ENCODE measurements around the gene CLRN2.
A peak's percentile ranks its signal among the peaks of the same experiment; 100 is the strongest.

The CLRN2 gene, protein sequence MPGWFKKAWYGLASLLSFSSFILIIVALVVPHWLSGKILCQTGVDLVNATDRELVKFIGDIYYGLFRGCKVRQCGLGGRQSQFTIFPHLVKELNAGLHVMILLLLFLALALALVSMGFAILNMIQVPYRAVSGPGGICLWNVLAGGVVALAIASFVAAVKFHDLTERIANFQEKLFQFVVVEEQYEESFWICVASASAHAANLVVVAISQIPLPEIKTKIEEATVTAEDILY

DNA sequence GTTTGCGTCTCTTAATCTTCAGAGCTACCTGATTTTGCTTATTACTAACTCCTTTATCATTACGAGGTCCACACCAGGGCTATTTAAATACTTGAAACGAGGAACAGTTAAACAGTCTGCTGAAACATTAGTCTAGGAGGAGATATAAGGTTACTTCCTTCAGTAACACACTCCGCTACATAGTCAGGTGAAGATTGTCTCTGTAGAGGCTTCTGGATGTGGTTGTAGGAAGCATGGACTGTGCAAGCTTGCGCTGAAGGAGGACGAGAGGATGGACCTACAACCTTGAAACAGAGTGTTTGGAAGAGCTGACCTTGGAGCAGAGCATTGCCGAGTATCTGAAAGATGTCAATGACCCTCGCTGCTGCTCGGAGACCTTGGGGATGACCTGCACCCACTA, at the start of gene CLRN2:
CLRN2 (plus strand) TSS at position 301 of the 400 bp plus-strand sequence. CDS start 102 bp downstream, outside the sequence.
- H3K27ac Mint-ChIP-seq = no peak within 1 kb of the TSS
- H3K36me3 Mint-ChIP-seq = peaks cover 3% of the 10 kb centered on the region
- ATAC-seq = no peak
- no peak within 1 kb of the TSS for H3K4me3 Mint-ChIP-seq
- no peaks in the 10 kb centered on the region for H3K9me3 Mint-ChIP-seq
- peaks cover 29% of the 10 kb centered on the region for H3K4me1 Mint-ChIP-seq
- H3K27me3 Mint-ChIP-seq = peaks cover 14% of the 10 kb centered on the region

DNA sequence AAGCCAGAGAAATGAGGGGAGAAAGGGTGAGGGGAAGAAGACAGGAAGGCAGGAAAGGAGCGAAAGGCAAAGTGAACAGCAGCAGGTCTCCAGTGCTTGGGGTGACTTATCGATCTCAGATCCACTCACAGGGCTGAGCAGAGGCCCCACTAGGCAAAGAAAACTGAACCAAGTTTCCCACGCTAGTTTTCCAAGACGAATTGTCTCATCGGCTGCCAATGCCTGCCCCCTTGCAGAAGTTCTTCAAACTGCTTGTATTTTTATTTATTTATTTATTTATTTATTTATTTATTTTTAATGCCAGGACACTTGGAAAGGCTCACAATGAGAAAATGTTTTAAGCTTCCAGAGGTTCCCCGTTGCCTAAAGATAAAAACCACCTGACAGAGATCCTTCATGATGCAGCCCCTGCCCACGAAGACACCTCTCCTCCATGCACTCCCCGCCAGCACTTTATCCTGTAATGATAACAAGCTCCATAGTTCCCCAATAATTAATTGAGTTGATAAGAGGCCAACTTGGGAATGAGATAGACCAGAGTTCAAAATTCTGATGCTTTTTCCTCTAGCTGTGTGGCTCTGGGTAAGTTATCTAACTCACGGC, 46.2 kb upstream of the CLRN2 start:
- H3K27me3 Mint-ChIP-seq = no peaks in the 10 kb centered on the region
- H3K27ac Mint-ChIP-seq = no peak overlapping the region
- peaks cover 9% of the 10 kb centered on the region for H3K4me1 Mint-ChIP-seq
- peaks cover 30% of the 10 kb centered on the region for H3K36me3 Mint-ChIP-seq
- no peak for ATAC-seq
- no peaks in the 10 kb centered on the region for H3K9me3 Mint-ChIP-seq
- H3K4me3 Mint-ChIP-seq = no peak overlapping the region

DNA sequence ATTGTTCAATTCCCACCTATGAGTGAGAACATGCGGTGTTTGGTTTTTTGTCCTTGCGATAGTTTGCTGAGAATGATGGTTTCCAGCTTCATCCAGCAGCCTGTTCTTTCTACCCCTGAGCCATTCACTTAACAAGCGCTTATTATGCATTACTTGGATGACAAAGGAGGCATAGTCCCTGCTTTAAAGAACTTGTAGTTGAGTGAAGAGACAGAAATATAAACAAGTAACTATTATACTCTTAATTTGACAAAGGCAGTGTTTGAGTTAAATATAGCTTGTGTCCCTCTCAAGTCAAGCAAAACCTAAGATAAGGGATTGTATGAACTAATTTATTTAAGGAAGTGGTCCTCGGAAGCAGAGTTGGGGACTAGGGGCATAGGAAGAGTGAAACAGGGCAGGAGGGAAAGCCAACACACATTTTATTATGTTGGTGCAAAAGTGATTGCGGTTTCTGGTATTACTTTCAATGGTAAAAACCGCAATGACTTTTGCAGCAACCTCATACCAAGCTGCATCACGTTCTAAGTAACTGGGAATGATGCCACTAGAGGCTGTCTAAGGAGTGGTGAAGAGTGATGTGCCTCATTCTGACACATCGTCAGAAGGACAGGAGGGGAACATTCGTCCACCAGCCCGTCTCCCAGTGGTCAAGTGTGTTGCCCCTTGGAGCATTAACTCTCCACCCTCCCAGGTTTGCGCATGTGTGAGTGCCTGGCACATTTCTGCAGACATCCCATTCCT, 44.9 kb upstream of the CLRN2 start:
- Mint-ChIP-seq H3K36me3 (peaks cover 25% of the 10 kb centered on the region), H3K4me1 (peaks cover 9% of the 10 kb centered on the region), H3K4me3 (no peak overlapping the region), H3K27ac (no peak overlapping the region), H3K9me3 (no peaks in the 10 kb centered on the region), H3K27me3 (no peaks in the 10 kb centered on the region)
- ATAC-seq = no peak

DNA sequence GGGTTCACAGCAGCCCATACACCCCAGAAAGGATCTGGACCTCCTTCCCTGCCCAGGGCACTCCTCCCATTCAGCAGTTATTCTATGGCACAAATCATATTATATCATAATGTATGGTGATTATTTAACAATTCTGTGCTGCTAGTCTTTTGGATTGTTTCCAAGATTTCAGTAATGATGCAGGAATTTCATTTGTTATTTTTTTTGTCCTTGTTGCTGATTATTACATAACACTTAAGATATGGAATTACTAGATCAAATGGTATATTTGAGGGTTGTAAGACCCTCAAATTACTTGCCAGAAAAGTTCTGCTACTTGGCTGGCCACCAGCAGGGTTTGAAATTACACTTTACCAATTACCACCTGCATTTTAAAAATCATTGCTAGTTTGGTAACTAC, 39.5 kb upstream of the CLRN2 start:
- Mint-ChIP-seq H3K9me3 (no peaks in the 10 kb centered on the region), H3K36me3 (peaks cover 36% of the 10 kb centered on the region), H3K4me1 (peaks cover 20% of the 10 kb centered on the region), H3K4me3 (no peak overlapping the region), H3K27me3 (no peaks in the 10 kb centered on the region), H3K27ac (no peak overlapping the region)
- ATAC-seq = no peak

DNA sequence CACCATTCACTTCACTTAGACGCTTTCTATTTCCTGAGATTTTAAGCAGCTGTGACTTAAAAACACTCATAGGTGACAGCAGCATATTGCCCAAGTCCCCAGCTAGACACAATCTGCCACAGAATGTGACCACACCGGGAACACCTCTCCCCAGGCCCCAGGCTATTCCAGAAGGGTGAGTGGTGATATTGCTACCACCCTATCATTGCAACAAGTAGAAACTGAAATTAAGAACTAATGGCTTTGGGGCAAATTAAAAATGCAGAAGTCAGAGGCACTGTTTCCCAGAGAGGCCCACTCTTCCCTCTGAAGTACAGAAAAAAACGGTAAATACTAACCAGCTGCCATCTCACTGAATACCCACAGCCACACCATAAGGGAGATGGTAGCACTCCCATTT, 38.1 kb upstream of the CLRN2 start:
- Mint-ChIP-seq H3K27me3 (no peaks in the 10 kb centered on the region), H3K4me3 (no peak overlapping the region), H3K4me1 (peaks cover 20% of the 10 kb centered on the region), H3K36me3 (peaks cover 25% of the 10 kb centered on the region), H3K9me3 (no peaks in the 10 kb centered on the region), H3K27ac (no peak overlapping the region)
- no peak for ATAC-seq

DNA sequence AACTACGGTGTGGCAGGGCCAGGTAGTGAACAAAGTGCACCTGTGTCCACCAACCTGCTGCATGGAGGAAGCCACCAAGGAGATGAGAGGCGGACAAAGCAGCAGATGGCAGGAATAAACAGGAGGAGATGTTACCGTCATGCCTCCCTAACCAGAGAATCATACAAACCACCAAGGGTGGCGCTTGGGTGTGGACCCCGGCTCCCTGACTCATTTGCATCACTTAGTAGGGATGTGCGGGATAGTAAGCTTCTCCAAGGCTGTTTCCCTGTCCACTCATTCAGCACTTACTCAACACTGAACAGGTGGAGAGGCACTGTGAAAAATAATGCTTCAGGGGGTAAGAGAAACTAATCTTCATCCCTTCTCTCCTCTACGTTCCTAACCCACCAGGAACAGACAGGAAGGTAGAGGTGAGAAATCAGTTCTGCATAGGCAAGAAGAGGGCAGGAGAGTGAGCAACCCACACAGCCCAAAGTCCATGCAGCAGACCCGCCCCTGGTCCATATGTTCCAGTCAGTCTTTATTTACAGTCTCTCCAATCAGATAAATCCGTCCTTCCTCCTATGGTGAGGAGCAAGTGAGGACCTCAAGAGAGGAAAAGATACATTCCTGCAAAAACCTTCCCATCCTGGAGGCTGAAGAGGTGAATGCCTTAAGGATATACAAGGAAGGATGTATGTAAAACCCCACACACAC, 37.0 kb upstream of the CLRN2 start:
- no peak overlapping the region for H3K4me3 Mint-ChIP-seq

DNA sequence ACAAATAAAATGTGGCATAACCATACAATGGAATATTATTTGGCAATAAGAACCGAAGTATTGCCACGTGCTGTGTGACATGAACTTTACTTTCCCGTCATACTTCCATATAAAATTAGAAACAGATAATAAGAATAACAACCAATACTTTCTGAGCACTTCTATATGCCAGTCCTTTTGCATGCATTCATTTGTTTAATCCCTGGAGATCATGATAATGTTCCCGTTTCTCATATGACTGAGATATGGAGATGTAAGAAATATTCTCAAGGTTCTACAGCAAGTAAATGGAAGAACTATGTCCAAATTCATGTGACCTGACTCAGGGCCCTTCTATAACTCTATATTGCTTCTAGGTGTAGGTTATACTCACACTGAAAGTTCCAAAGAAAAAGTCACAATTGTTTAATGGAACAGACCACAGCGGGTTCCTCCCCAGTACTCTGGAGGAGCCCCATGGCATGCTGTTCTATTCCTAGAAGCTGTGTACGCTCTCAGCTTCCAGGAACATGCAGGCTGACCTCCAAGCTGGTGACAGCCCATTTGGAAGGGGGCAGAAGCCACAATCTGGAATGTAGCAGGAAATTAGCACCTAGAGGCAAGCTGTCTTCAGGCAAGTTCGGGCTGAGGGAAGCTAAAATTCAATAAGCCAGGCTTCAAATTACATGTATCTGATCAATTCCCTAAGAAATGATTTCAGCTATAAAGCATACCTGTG, 34.6 kb upstream of the CLRN2 start:
- Mint-ChIP-seq H3K4me1 (peaks cover 11% of the 10 kb centered on the region), H3K9me3 (peaks cover 2% of the 10 kb centered on the region), H3K27ac (no peak overlapping the region), H3K4me3 (no peak overlapping the region), H3K27me3 (no peaks in the 10 kb centered on the region), H3K36me3 (peaks cover 26% of the 10 kb centered on the region)
- no peak for ATAC-seq

More for the DNA sequence above, 37.0 kb upstream of the CLRN2 start:
- H3K27ac Mint-ChIP-seq = no peak overlapping the region
- peaks cover 15% of the 10 kb centered on the region for H3K4me1 Mint-ChIP-seq
- no peaks in the 10 kb centered on the region for H3K9me3 Mint-ChIP-seq
- H3K27me3 Mint-ChIP-seq = no peaks in the 10 kb centered on the region
- peaks cover 25% of the 10 kb centered on the region for H3K36me3 Mint-ChIP-seq
- no peak for ATAC-seq

DNA sequence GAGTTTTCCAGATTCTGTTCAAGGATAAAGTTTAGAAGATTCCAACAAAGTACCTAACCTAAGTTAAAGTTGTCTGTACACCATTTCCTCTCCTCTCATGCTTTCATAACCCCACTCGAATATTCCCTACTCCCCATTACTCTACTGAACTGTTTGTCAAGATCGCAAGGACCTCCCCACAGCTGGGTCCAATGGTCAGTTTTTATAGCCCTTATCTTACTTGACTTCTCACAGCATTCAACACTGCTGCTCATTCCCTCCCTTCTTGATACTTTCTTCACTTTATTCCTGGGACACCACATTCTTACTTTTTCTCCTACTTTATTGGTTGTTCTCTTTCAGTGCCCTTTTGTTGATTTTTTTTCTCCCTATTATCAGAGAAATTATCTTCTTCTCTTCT, 34.0 kb upstream of the CLRN2 start:
- no peak for ATAC-seq
- Mint-ChIP-seq H3K4me3 (no peak overlapping the region), H3K27me3 (no peaks in the 10 kb centered on the region), H3K27ac (no peak overlapping the region), H3K9me3 (peaks cover 2% of the 10 kb centered on the region), H3K4me1 (peaks cover 11% of the 10 kb centered on the region), H3K36me3 (peaks cover 30% of the 10 kb centered on the region)

DNA sequence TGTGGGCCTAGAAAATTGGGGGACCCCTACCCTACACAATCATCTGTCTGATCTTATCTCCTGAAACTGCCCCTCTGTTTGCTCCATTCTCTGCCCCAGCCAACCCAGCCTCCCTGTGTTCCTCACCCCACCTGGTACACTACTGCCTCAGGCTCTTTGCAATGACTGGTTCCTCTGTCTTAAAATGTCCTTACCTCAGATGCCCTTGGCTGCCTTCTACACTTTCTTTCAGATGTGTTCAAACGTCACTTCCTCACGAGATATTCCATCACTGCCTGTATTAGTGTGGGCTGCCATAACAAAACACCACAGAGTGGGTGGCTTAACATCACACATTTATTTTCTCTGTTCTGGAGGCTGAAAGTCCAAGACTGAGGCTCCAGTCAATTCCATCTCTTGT, 32.2 kb upstream of the CLRN2 start:
- ATAC-seq = no peak
- Mint-ChIP-seq H3K4me1 (no peaks in the 10 kb centered on the region), H3K36me3 (peaks cover 21% of the 10 kb centered on the region), H3K9me3 (peaks cover 2% of the 10 kb centered on the region), H3K4me3 (no peak overlapping the region), H3K27me3 (no peaks in the 10 kb centered on the region), H3K27ac (no peak overlapping the region)

DNA sequence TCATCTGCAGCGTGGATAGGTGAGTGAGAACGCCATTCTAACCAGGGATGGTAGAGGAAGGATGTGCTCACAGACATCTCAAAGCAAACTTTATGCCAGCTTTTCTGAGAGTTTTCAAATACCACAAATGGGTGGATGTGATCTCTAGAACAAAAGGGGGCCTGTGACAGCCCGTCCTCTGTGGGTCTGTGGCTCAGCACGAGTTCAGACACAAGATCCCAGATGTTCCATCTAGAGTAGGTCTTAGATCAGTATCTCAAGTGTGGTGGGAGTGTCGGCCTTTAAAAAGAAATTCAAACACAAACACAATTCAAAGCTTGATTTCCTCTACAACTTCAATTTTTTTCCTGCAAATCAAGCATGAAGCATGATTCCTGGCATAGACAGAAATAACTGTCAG, 25.8 kb upstream of the CLRN2 start:
- no peak overlapping the region for H3K27ac Mint-ChIP-seq
- peaks cover 67% of the 10 kb centered on the region for H3K36me3 Mint-ChIP-seq
- no peak overlapping the region for H3K4me3 Mint-ChIP-seq
- H3K9me3 Mint-ChIP-seq = no peaks in the 10 kb centered on the region
- peaks cover 11% of the 10 kb centered on the region for H3K4me1 Mint-ChIP-seq
- no peaks in the 10 kb centered on the region for H3K27me3 Mint-ChIP-seq
- ATAC-seq = no peak

DNA sequence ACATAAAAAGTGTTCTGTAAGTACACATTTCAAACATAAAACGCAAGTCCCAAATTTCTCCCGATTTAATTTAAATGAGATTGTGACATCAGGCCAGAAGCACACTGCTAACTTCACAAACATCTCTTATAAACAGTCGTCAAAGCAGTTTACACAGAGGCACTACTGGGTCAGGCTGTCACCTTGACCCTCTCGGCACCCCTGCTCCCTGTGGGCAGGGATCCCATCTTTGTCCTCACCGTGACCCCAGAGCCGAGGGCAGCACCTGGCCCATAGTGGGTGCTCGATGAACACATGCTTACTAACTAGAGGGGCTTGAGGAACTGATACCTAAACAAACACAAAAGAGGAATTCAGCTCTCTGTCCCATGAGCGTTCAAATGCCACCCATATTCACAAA, 25.2 kb upstream of the CLRN2 start:
- H3K4me1 Mint-ChIP-seq = peaks cover 17% of the 10 kb centered on the region
- no peaks in the 10 kb centered on the region for H3K9me3 Mint-ChIP-seq
- peaks cover 71% of the 10 kb centered on the region for H3K36me3 Mint-ChIP-seq
- ATAC-seq = peak; percentile 45
- H3K27me3 Mint-ChIP-seq = no peaks in the 10 kb centered on the region
- no peak overlapping the region for H3K4me3 Mint-ChIP-seq
- no peak overlapping the region for H3K27ac Mint-ChIP-seq

DNA sequence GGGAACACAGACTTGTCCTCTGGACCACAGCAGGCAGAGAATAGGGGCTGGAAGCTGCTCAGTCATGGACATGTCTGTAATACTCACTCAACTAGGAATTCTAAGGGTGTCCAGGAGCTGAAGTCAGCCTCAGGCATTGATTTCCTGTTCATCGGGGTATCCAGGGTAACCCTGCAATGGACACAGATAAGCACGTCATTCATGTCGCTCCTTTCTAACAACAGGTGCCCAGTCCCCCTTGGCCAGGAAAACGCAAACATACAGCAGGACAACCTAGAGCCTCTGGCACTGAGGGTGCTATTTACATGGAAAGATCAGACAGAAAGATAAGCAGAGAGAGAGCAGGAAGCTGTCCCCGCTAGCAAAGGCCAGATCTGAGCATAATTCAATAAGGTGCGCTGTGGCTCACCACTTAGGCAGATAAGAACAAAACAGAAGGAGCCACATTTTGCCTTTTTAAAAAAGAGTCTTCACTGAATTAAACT, 24.3 kb upstream of the CLRN2 start:
- Mint-ChIP-seq H3K27ac (no peak overlapping the region), H3K27me3 (no peaks in the 10 kb centered on the region), H3K9me3 (no peaks in the 10 kb centered on the region), H3K36me3 (peaks cover 70% of the 10 kb centered on the region), H3K4me3 (no peak overlapping the region), H3K4me1 (peaks cover 17% of the 10 kb centered on the region)
- no peak for ATAC-seq

DNA sequence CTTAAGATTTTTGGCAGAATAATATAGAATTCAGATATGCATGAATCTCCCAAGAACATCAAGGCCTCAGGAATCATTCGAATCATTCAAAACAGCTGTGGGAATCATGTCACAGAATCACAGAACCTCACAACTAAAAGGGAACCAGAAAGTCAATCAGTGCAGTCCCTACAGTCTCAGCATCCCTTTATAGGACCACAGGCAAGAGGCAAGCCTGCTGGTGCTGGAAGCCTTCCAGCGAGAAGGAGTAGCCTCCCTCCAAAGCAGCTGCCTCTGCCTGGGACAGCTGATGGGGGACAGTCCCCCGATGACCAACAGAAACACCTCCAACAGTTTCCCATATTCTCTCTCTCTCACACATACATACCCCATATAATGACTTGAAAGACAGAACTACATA, 23.8 kb upstream of the CLRN2 start:
- H3K4me1 Mint-ChIP-seq = peaks cover 17% of the 10 kb centered on the region
- H3K4me3 Mint-ChIP-seq = no peak overlapping the region
- H3K9me3 Mint-ChIP-seq = no peaks in the 10 kb centered on the region
- H3K27me3 Mint-ChIP-seq = no peaks in the 10 kb centered on the region
- H3K36me3 Mint-ChIP-seq = peaks cover 68% of the 10 kb centered on the region
- no peak for ATAC-seq
- no peak overlapping the region for H3K27ac Mint-ChIP-seq

DNA sequence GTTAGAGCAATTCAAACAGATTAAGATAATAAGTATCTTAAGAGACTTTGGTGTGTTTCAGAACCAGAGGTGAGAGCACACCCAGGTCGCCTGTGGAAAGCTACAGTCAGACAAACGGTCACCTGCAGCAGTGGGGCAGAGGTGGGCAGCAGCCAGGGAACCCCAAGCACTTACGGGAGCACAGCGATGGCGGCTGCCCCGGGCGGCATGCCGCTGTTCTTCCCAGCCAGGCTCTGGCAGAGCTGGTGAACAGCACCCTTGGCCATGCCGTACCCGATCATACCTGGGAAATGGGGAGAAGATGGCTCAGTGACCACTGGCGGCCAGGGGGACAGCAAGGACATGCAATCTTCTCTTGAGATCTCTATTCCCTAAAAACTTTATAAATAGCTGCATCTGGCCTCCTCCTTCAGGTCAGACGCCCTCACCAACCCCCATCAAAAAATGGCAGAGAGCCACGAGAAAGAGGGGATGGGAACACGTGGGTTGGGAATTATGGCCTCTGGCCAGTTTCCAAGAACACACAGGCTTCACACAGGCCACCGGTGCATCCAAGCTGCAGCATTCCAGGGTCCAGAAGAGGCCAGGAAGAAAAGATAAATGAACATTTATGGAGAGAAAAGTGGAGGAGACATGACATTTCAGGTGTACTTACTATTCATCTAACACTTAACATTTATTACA, 22.8 kb upstream of the CLRN2 start:
- Mint-ChIP-seq H3K27me3 (no peaks in the 10 kb centered on the region), H3K27ac (no peak overlapping the region), H3K4me3 (no peak overlapping the region), H3K4me1 (peaks cover 17% of the 10 kb centered on the region), H3K36me3 (peaks cover 61% of the 10 kb centered on the region), H3K9me3 (no peaks in the 10 kb centered on the region)
- ATAC-seq = no peak
